GM23248 (cell line): ENCODE results near the gene AP1B1.

Experiments used
- EZH2 ChIP-seq: fragments of 200-600 bp; sonication (generic); IDR thresholded peaks from 2 replicates; pipeline ENCODE4 v1.6.1; 2018; ENCODE audit warnings: antibody characterized with exemption, mild to moderate bottlenecking; ENCODE audit not compliant: insufficient read depth, poor library complexity, severe bottlenecking
- EZH2phosphoT487 ChIP-seq: fragments of 200-600 bp; sonication (generic); IDR thresholded peaks from 2 replicates; pipeline ENCODE4 v1.6.1; 2018; ENCODE audit warnings: antibody characterized with exemption, moderate library complexity, mild to moderate bottlenecking, low read depth; ENCODE audit not compliant: insufficient read depth

GRCh38 chr22:29387921-29388758, at the start of gene AP1B1:
- TF ChIP-seq EZH2phosphoT487: no peak
- no peak for TF ChIP-seq EZH2
